Endothelial cell of umbilical vein (primary cell): ENCODE data around the gene SLCO3A1. TPM values are rescaled to one million over a fixed set of nuclear protein-coding genes. Genes with fewer than 3 reads are reported as not detected.

Experiments
- BruUV-seq: library from RNA; stranded (reverse); fragments of 400-500 nt; replicated peaks from 2 replicates; lab custom pipeline; 2021; lab: Mats Ljungman, UMichigan
- CTCF ChIA-PET: fragments of 300-600, 350-600 bp; sonication (Branson Sonifier 250); formaldehyde crosslinking; loops from one replicate; lab custom pipeline; 2021; ENCODE audit warnings: antibody characterized with exemption, inconsistent platforms; lab: Charles Lee
- POLR2A ChIA-PET: fragments of 300-600, 350-600 bp; sonication (Branson Sonifier 250); formaldehyde crosslinking; loops from one replicate; lab custom pipeline; 2021; ENCODE audit warnings: antibody characterized with exemption, inconsistent platforms; lab: Charles Lee
- DNase-seq: peaks from one replicate; pipeline ENCODE4 v3.0.0-alpha.2; 2011; ENCODE audit warnings: low read depth, low spot score
- FAIRE-seq: peaks from 2 replicates; lab custom pipeline; 2011; peaks lifted over from hg19 to GRCh38; lab: Jason Lieb, UNC
- H2AFZ ChIP-seq: 2 replicates; pipeline ENCODE4 v1.6.0; 2012; ENCODE audit warnings: low read depth, low read length, control low read depth, inconsistent platforms
- H3K27ac ChIP-seq: 2 replicates; pipeline ENCODE4 v1.5.1; 2011; ENCODE audit warnings: low read depth, mild to moderate bottlenecking, control low read depth, low read length, moderate library complexity; ENCODE audit not compliant: insufficient read depth
- H3K27me3 ChIP-seq, 2 experiments: 2 replicates each; pipeline versions ENCODE4 v1.6.0 to v1.6.1; 2011; ENCODE audit warnings: low read length in 2 of 2, mixed read lengths in 1 of 2; ENCODE audit not compliant: control insufficient read depth in 2 of 2, insufficient read depth in 2 of 2
- H3K36me3 ChIP-seq, 2 experiments: 2 replicates in 1 of 2; 3 replicates in 1 of 2; pipeline ENCODE4 v1.5.1; 2011; ENCODE audit warnings: low read length in 2 of 2, mild to moderate bottlenecking in 1 of 2, moderate library complexity in 1 of 2; ENCODE audit not compliant: control insufficient read depth in 2 of 2, insufficient read depth in 2 of 2; ENCODE audit errors: extremely low read depth in 1 of 2
- H3K4me1 ChIP-seq: 3 replicates; pipeline ENCODE4 v1.5.1; 2011; ENCODE audit warnings: mild to moderate bottlenecking, low read length; ENCODE audit not compliant: control insufficient read depth, insufficient read depth; ENCODE audit errors: extremely low read depth
- H3K4me2 ChIP-seq: 2 replicates; pipeline ENCODE4 v1.6.1; 2011; ENCODE audit warnings: low read length, control low read depth, mixed read lengths; ENCODE audit not compliant: insufficient read depth
- H3K4me3 ChIP-seq, 3 experiments: fragments of 200-600 bp in 1 of 3; sonication (generic), shearing (Covaris generic) in 1 of 3; replicated peaks in 1 of 3; 2 replicates each; pipeline ENCODE4 v1.5.1; 2011 to 2016; ENCODE audit warnings: control low read depth in 3 of 3, low read length in 3 of 3, mild to moderate bottlenecking in 2 of 3, inconsistent platforms in 1 of 3, low read depth in 1 of 3, moderate library complexity in 1 of 3; ENCODE audit not compliant: insufficient read depth in 1 of 3
- H3K79me2 ChIP-seq: 2 replicates; pipeline ENCODE4 v1.6.0; 2012; ENCODE audit warnings: low read length, inconsistent platforms; ENCODE audit not compliant: control insufficient read depth, insufficient read depth
- H3K9ac ChIP-seq: replicated peaks from 2 replicates; pipeline ENCODE3; 2011; ENCODE audit warnings: low read length, control low read depth; ENCODE audit not compliant: insufficient read depth; ENCODE audit errors: extremely low read depth
- H3K9me1 ChIP-seq: replicated peaks from 3 replicates; pipeline ENCODE4 v1.6.0; 2011; ENCODE audit warnings: mild to moderate bottlenecking, low read length; ENCODE audit not compliant: control insufficient read depth, insufficient read depth; ENCODE audit errors: extremely low read depth
- H3K9me3 ChIP-seq: replicated peaks from 2 replicates; pipeline ENCODE4 v1.5.1; 2012; ENCODE audit warnings: low read length, inconsistent platforms; ENCODE audit not compliant: control insufficient read depth, insufficient read depth
- H4K20me1 ChIP-seq: replicated peaks from 2 replicates; pipeline ENCODE3; 2011; ENCODE audit warnings: mild to moderate bottlenecking, low read length; ENCODE audit not compliant: control insufficient read depth, insufficient read depth; ENCODE audit errors: extremely low read depth
- CTCF ChIP-seq, 2 donors: IDR thresholded peaks; 1 replicate in 1 of 2; 2 replicates in 1 of 2; pipeline ENCODE4 v1.5.1; 2011; ENCODE audit warnings: low read length in 2 of 2, mild to moderate bottlenecking in 2 of 2, moderate library complexity in 2 of 2, control low read depth in 1 of 2, inconsistent platforms in 1 of 2, low read depth in 1 of 2; ENCODE audit not compliant: insufficient read depth in 1 of 2; ENCODE audit errors: extremely low read depth in 1 of 2
- EZH2 ChIP-seq: IDR thresholded peaks from 2 replicates; pipeline ENCODE4 v1.6.1; 2012; ENCODE audit warnings: borderline replicate concordance, low read depth, mild to moderate bottlenecking, moderate library complexity, low read length, inconsistent platforms; ENCODE audit not compliant: severe bottlenecking
- FOS ChIP-seq: IDR thresholded peaks from 2 replicates; pipeline ENCODE4 v1.6.1; 2011; ENCODE audit warnings: mild to moderate bottlenecking, low read length, moderate library complexity, borderline replicate concordance; ENCODE audit not compliant: insufficient read depth
- GATA2 ChIP-seq: IDR thresholded peaks from 2 replicates; pipeline ENCODE4 v1.7.0; 2011; ENCODE audit warnings: low read depth, mild to moderate bottlenecking, moderate library complexity, mixed read lengths, low read length; ENCODE audit not compliant: insufficient read length, insufficient read depth
- JUN ChIP-seq: IDR thresholded peaks from 2 replicates; pipeline ENCODE4 v1.6.1; 2011; ENCODE audit warnings: borderline replicate concordance, low read depth; ENCODE audit not compliant: insufficient read length, insufficient read depth
- MAX ChIP-seq: IDR thresholded peaks from 2 replicates; pipeline ENCODE4 v1.6.1; 2011; ENCODE audit not compliant: insufficient read depth, insufficient read length
- MYC ChIP-seq: IDR thresholded peaks from one replicate; pipeline ENCODE4 v1.6.1; 2011; ENCODE audit warnings: mild to moderate bottlenecking, low read depth, low read length
- POLR2A ChIP-seq: IDR thresholded peaks from 2 replicates; pipeline ENCODE4 v1.6.1; 2012; ENCODE audit warnings: low read depth, mild to moderate bottlenecking, control low read depth, low read length
- POLR2AphosphoS5 ChIP-seq: IDR thresholded peaks from 2 replicates; pipeline ENCODE4 v1.6.1; 2012; ENCODE audit warnings: low read depth, mild to moderate bottlenecking, control low read depth, low read length, moderate library complexity; ENCODE audit not compliant: insufficient read depth
- dilution Hi-C: fragments of 300-500 bp; cut with MboI; formaldehyde crosslinking; loops from one replicate; pipeline ENCODE4 v1.15.0; 2019; ENCODE audit warnings: low sequenced_read_pairs; ENCODE audit not compliant: extremely low pct_ligation_motif_present
- intact Hi-C: fragments of 100-400 bp; cut with micrococcal nuclease; formaldehyde crosslinking; loops from one replicate; pipeline ENCODE4 v1.10.0; 2022
- polyA plus RNA-seq, 4 experiments: library from polyadenylated mRNA; depleted of rRNA in 3 of 4; stranded (reverse) in 3 of 4; unstranded in 1 of 4; fragments of >200 nt; gene quantifications; 2 replicates each; pipeline versions ENCODE4 v1.2.1 to v1.2.3, GENCODE V29; 2011 to 2012; ENCODE audit warnings: missing spikeins in 1 of 4
- total RNA-seq: library from RNA; stranded (reverse); gene quantifications from 2 replicates; pipeline ENCODE4 v1.2.3, GENCODE V29; 2021

The SLCO3A1 gene
- total and polyA plus RNA-seq, 2 donors (not counting 3 experiments of a cell fraction or from before 2014, with no cell fraction given): 0.88 to 0.92 TPM

- H2AFZ ChIP-seq: no peak overlapping the region
- intact Hi-C loops: no loop called here
- DNase-seq (no peak), FAIRE-seq (no peak)
- no peaks in the 10 kb centered on the region for H3K27me3 ChIP-seq
- H3K27ac ChIP-seq: no peak overlapping the region
- no peaks in the 10 kb centered on the region for H3K9me1 ChIP-seq
- dilution Hi-C loops: no loop called here
- ChIA-PET POLR2A (no interaction called here), CTCF (no interaction called here)
- no peaks in the 10 kb centered on the region for H4K20me1 ChIP-seq
- no peaks in the 10 kb centered on the region for H3K4me1 ChIP-seq
- H3K79me2 ChIP-seq: no peaks in the 10 kb centered on the region
- no peak overlapping the region for H3K9ac ChIP-seq
- no peaks in the 10 kb centered on the region for H3K9me3 ChIP-seq
- BruUV-seq: no TSS peak
- no peaks in the 10 kb centered on the region for H3K36me3 ChIP-seq
- H3K4me2 ChIP-seq: no peak overlapping the region
- H3K4me3 ChIP-seq: no peak overlapping the region
- no peak for TF ChIP-seq MYC
- no peak for TF ChIP-seq GATA2
- TF ChIP-seq EZH2: no peak
- TF ChIP-seq POLR2AphosphoS5: no peak
- TF ChIP-seq POLR2A: no peak
- no peak for TF ChIP-seq JUN
- no peak for TF ChIP-seq FOS
- TF ChIP-seq MAX: no peak
- no peak for TF ChIP-seq CTCF (IDR thresholded peaks at IDR 0.05; ENCODE audit: extremely low read depth in 1 of 2, insufficient read depth in 1 of 2, low read depth in 1 of 2, low read length in 2 of 2)
These were observed 190.8 kb downstream of the SLCO3A1 start for GRCh38 chr15:92044203-92044909.
